ENCODE measurements around the gene ATRNL1. TPM values are rescaled to one million over a fixed set of nuclear protein-coding genes. Genes with fewer than 3 reads are reported as not detected.
"Not testable (repeated sequence)": the region's sequence is repeated elsewhere in the genome, so short reads cannot be mapped to it uniquely, and the experiment has no call there.

Gene ATRNL1
- polyA plus RNA-seq, 3 donors, result 23.6 to 28.3 (median 26.8) TPM

GRCh38 chr10:115092258-115092554 lies 959 bp upstream of the ATRNL1 start:
- no peak for DNase-seq (ENCODE audit: low read depth in 3 of 3, low spot score in 2 of 3)

GRCh38 chr10:115092555-115093285 lies 445 bp upstream of the ATRNL1 start:
- no peak for DNase-seq (ENCODE audit: low read depth in 3 of 3, low spot score in 2 of 3)

- DNase-seq (ENCODE audit: low read depth in 3 of 3, low spot score in 2 of 3), result no peak
Observed at GRCh38 chr10:115093776-115094408, 727 bp downstream of the ATRNL1 start.

- no peak for DNase-seq (ENCODE audit: low read depth in 3 of 3, low spot score in 2 of 3)
Observed at GRCh38 chr10:115094416-115095140, 1.4 kb downstream of the ATRNL1 start.

GRCh38 chr10:115095758-115096157 lies 2.6 kb downstream of the ATRNL1 start:
- DNase-seq (ENCODE audit: low read depth in 3 of 3, low spot score in 2 of 3), result no peak

GRCh38 chr10:115103700-115104099 lies 10.5 kb downstream of the ATRNL1 start:
- DNase-seq (ENCODE audit: low read depth in 3 of 3, low spot score in 2 of 3), result no peak

GRCh38 chr10:115105411-115105810 lies 12.2 kb downstream of the ATRNL1 start:
- not testable (repeated sequence) for DNase-seq (ENCODE audit: low read depth in 3 of 3, low spot score in 2 of 3)

GRCh38 chr10:115107830-115108229 lies 14.7 kb downstream of the ATRNL1 start:
- DNase-seq (ENCODE audit: low read depth in 3 of 3, low spot score in 2 of 3), result no peak

GRCh38 chr10:115117301-115117700 lies 24.1 kb downstream of the ATRNL1 start:
- DNase-seq (ENCODE audit: low read depth in 3 of 3, low spot score in 2 of 3), result no peak

GRCh38 chr10:115118346-115118745 lies 25.2 kb downstream of the ATRNL1 start:
- no peak for DNase-seq (ENCODE audit: low read depth in 3 of 3, low spot score in 2 of 3)

GRCh38 chr10:115125505-115125904 lies 32.3 kb downstream of the ATRNL1 start:
- no peak for DNase-seq (ENCODE audit: low read depth in 3 of 3, low spot score in 2 of 3)

- DNase-seq (ENCODE audit: low read depth in 3 of 3, low spot score in 2 of 3), result peak; percentile 25 to 29 (median 26)
Observed at GRCh38 chr10:115129752-115130151, 36.6 kb downstream of the ATRNL1 start.

- DNase-seq (ENCODE audit: low read depth in 3 of 3, low spot score in 2 of 3), result no peak
Observed at GRCh38 chr10:115136616-115137015, 43.5 kb downstream of the ATRNL1 start.

- DNase-seq (ENCODE audit: low read depth in 3 of 3, low spot score in 2 of 3), result no peak
Observed at GRCh38 chr10:115141254-115141653, 48.1 kb downstream of the ATRNL1 start.

- DNase-seq (ENCODE audit: low read depth in 3 of 3, low spot score in 2 of 3), result no peak
Observed at GRCh38 chr10:115157357-115157756, 64.2 kb downstream of the ATRNL1 start.

- DNase-seq (ENCODE audit: low read depth in 3 of 3, low spot score in 2 of 3), result no peak
Observed at GRCh38 chr10:115163129-115163528, 70.0 kb downstream of the ATRNL1 start.

- DNase-seq (ENCODE audit: low read depth in 3 of 3, low spot score in 2 of 3), result no peak
Observed at GRCh38 chr10:115164220-115164619, 71.1 kb downstream of the ATRNL1 start.

GRCh38 chr10:115167751-115168150 lies 74.6 kb downstream of the ATRNL1 start:
- DNase-seq (ENCODE audit: low read depth in 3 of 3, low spot score in 2 of 3), result no peak

- DNase-seq (ENCODE audit: low read depth in 3 of 3, low spot score in 2 of 3), result peak in 1 of 3 donors; percentile 4
Observed at GRCh38 chr10:115171392-115171960, 78.3 kb downstream of the ATRNL1 start.

GRCh38 chr10:115173915-115174443 lies 80.8 kb downstream of the ATRNL1 start:
- no peak for DNase-seq (ENCODE audit: low read depth in 3 of 3, low spot score in 2 of 3)

- not testable (repeated sequence) for DNase-seq (ENCODE audit: low read depth in 3 of 3, low spot score in 2 of 3)
Observed at GRCh38 chr10:115207276-115207675, 114.1 kb downstream of the ATRNL1 start.
